ENCODE data around the gene IL20RA.
A peak's percentile ranks its signal among the peaks of the same experiment; 100 is the strongest.

Gene IL20RA

DNA sequence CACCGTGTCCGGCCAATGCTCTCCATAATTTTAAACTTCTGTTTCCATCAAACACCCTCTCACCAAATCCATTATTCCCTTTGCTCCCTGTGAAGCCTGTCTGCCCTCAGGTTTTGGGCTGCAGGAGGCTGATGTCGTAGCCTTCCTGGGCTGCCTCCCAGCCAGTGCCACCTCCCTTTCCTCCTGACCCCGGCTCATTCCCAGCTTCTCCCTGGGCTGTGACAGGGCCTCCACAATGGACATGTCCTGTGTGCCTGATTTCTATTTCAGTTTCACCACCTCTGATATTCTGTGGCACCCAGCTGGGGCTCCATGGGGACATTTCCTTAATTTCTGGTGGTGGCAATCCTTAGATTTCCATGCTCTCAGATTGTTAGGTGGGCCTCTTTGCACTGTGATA lies 28.8 kb downstream of the IL20RA start:
- in situ Hi-C loops (cut with HindIII; ENCODE audit: low pct_ligation_motif_present, low pct_unique_long_range_greater_than_20kb, low sequenced_read_pairs): no loop called here
- DNase-seq: no peak

DNA sequence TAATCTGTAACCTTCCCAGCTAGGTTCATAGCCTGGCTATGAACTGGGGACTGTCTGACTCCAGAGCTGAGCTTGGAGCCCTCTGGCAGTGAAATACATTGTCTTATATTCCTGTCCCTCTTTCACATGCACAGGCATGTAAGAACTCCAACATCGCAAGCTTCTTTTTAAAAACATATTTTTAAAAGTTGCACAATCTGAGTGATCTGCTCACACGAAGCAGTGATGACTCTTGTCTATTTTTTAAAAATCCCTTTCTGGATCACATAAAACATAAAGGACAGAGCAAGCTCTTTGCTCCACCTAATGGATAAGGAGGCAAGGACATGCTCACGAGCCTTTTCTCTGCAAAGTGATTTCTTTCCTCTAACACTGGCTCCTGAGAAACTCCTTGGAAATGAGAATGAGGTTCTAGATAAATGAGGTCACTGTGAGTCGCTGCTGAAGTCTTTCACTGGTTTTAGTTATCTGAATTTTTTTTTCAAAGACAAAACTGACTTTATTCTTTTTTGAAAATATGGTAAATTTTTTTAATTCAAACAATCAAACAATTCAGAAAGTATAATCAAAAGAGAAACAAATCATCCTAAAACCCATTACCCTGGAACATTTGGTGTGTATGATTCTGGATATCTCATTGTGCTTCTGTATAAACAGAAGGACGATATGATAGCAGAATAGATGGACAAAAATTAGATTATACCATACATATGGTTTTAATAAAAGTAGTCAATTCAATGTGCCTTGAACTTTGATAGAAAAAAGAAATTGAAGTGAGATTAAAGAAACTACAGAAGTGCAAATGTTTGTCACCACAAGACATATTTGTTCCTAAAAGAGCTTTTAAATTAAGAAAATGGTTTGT lies 30.8 kb downstream of the IL20RA start:
- peak; percentile 31 for DNase-seq
- in situ Hi-C loops (cut with HindIII; ENCODE audit: low pct_ligation_motif_present, low pct_unique_long_range_greater_than_20kb, low sequenced_read_pairs): no loop called here

DNA sequence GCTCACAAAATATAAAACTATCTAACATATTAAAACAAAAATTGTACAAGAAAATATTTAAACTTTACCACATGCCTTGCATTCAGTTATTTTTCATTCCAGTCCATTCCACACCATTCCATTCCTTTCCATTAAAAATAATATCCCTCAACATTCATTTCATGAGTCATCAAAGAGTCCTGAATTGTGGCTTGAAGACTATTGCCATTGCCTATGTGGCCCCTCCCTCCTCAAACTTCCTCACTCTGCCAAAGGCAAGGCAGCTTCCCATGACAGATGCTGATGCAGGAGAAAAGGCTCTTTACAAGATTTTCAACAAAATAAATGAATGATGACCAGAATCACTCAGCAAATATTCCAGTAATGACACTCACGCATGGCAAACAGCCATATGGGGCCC lies 31.7 kb downstream of the IL20RA start:
- no peak for DNase-seq
- in situ Hi-C loops (cut with HindIII; ENCODE audit: low pct_ligation_motif_present, low pct_unique_long_range_greater_than_20kb, low sequenced_read_pairs): no loop called here

DNA sequence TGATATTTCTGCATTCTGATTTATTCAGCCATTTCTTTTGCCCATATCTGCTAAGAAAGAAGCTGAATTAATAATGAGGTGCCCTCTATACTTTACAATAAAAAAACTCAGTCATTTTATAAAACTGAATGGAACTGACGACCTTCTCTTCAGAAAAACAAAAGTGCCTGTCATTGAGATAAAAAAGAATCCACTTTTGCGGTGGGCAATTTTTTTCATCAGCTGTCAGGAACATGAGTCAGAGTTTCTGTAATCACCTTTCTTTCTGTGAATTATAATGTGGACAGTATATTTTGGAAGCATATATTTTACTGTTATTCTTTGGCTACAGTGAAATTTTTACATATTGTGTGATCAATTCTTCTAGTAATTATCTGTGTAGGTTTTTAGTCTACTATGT lies 33.4 kb downstream of the IL20RA start:
- DNase-seq: no peak
- in situ Hi-C loops (cut with HindIII; ENCODE audit: low pct_ligation_motif_present, low pct_unique_long_range_greater_than_20kb, low sequenced_read_pairs): no loop called here

DNA sequence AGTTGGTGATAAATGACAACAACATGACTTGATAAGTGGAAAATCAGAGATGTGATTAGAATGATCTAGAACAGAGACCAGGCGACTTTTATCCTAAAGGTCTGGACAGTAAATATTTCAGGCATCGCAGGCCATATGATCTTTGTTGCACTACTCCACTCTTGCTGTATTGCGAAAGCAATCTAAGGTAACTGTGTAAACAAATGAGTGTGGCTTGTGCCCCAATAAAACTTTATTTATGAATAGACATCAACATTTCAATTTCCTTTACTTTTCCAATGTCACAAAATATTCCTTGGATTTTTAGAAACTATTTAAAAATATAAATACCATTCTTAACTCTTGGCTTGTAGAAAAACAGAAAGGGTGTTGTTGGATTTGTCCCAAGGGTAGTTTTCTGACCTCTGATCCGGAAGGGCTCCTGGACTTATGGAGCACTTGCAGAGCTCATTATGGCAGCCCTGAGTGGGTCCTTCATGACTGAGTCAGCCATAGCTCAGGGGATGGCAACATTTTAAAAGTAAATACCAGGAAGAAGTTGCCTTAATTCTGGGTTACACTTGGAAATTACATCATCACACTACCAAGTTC lies 34.5 kb downstream of the IL20RA start:
- no peak for DNase-seq
- in situ Hi-C loops (cut with HindIII; ENCODE audit: low pct_ligation_motif_present, low pct_unique_long_range_greater_than_20kb, low sequenced_read_pairs): no loop called here

DNA sequence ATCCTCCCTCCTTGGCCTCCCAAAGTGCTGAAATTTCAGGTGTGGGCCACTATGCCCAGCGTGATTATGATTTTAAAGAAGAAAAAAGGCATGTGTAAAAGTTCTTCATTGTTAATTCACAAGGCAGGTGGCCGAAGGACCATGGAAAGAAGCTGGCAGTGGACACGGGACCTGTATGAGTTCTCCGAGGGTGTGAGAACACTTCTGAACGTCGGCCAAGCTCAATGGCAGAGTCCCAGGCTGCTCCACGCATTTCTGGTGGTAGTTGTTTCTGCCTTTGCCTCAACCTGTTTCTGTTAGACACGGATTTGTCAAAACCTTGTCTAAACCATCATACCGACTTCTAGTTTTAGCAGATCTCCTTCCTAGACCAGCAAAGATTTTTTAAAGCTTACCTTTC lies 36.6 kb downstream of the IL20RA start:
- no peak for DNase-seq
- in situ Hi-C loops (cut with HindIII; ENCODE audit: low pct_ligation_motif_present, low pct_unique_long_range_greater_than_20kb, low sequenced_read_pairs): no loop called here

DNA sequence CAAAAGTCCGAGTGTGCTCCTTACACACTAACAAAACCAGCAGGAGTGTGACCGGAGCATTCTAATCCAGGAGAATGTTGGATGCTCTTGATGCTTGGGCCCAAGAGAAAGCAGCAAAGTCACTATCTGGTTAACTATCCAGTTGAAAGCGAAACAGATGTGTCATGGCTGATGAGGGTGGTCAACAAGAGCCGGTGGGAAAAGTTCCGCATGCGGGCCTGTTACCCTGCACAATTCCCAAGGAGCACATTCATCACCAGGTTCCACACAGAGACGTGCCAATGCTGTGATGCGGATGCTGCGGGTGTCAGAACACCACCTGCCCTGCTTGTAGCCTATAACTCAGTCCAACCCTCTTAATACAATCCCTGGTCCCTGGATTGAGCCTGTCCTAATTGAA lies 38.7 kb downstream of the IL20RA start:
- no peak for DNase-seq
- in situ Hi-C loops (cut with HindIII; ENCODE audit: low pct_ligation_motif_present, low pct_unique_long_range_greater_than_20kb, low sequenced_read_pairs): no loop called here

DNA sequence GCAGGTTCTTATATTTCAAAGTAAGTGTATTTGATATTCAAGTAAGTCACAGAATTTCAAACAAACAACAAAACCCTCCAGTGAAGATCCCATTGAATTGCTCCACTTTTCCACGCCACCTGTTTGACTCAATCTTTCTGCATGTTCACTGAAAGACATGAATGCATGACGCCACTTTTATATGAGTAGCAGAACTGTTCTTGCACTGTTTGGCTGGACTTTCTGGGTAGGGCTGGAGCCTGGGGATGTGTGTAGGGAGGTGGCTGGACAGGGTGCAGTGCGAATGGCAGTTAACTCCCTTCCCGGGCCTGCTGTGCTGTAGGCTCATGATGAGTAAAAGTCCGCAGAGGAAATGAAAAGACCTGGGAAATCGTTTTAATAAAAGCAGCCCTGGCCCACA lies 39.7 kb downstream of the IL20RA start:
- no peak for DNase-seq
- in situ Hi-C loops (cut with HindIII; ENCODE audit: low pct_ligation_motif_present, low pct_unique_long_range_greater_than_20kb, low sequenced_read_pairs): no loop called here

DNA sequence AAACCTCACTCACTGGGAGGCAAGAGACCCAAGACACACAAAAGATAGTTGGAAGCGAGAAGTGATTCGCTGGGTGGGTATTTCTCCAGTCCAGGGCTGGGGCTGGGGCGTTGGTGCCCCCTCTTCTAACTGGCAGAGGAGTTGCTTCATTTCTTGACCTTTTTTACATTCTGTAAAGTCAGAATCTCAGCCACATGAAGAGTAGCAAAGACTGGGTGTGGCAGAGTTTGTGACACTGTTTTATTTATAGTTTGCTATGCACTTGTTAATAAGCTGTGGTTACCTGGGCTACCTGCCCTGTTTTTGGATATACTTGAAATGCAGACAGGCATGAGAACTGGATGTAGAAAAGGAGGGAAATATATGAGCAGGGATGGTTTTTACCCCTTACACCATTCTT lies 42.3 kb downstream of the IL20RA start:
- no peak for DNase-seq
- in situ Hi-C loops (cut with HindIII; ENCODE audit: low pct_ligation_motif_present, low pct_unique_long_range_greater_than_20kb, low sequenced_read_pairs): no loop called here

DNA sequence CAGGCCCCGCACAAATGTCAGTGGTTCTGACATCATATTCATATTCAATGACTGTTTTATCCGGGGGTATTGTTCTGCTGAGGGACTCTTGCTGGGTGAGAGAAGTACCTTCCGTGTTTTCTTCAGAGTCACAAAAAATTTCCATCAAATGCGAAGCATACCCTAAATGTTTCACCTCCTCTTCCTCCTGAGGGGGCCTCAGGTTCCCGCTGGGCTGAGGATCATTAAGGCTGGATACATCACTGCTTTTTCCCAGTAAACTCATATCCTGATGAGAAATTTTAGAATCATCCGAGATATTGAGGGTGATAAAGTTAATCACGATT lies 42.8 kb downstream of the IL20RA start:
- DNase-seq: no peak
- in situ Hi-C loops (cut with HindIII; ENCODE audit: low pct_ligation_motif_present, low pct_unique_long_range_greater_than_20kb, low sequenced_read_pairs): no loop called here

DNA sequence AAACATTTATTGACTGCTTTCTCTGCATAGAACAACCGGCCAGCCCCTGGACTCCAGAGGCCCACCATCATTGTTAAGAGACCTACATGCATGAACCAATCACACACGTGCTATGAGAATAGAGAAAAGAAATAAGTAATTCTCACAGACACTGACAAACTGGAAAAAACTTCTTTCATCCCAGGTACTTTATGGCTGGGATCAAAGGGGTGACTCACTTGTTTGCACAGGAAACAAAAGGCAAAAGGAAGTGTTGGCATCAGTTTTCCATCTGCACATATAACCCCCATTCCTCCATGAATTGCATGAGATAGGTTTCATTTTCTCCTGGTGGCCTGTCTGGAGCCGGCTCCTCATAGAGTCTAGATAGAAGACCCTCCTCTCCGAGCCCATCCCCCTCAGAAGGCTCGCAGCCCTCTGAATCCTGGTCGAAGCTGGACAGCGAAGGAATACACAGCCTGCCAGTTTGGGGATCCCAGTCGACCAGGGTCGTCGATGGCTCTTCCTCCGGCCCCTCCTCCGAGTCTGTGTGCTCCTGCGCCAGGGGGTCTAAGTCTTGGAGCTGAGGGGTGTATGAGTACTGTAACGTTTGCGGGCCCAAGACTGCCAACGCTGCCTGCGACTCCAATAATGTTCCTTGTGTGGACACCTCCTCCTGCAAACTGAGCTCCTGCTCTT lies 43.3 kb downstream of the IL20RA start:
- no peak for DNase-seq
- in situ Hi-C loops (cut with HindIII; ENCODE audit: low pct_ligation_motif_present, low pct_unique_long_range_greater_than_20kb, low sequenced_read_pairs): no loop called here

DNA sequence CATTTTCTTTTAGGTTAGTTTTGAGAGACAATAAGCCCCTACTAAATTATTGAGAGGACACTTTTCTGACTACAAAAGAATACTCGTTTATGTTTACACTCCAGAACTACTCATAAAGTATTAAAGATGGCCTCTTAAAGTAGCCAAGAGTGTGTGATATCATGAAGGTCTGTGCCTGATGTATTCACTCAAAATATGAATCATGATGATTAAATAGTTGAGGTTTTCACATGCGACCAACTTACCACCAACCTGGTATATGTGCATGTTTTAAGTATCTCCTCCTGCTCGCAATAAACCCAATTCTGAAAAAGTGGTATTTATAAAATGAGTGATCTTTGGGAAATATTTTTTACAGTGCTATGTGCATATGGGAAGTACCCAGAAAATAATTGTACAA lies 43.9 kb downstream of the IL20RA start:
- in situ Hi-C loops (cut with HindIII; ENCODE audit: low pct_ligation_motif_present, low pct_unique_long_range_greater_than_20kb, low sequenced_read_pairs): no loop called here
- no peak for DNase-seq

DNA sequence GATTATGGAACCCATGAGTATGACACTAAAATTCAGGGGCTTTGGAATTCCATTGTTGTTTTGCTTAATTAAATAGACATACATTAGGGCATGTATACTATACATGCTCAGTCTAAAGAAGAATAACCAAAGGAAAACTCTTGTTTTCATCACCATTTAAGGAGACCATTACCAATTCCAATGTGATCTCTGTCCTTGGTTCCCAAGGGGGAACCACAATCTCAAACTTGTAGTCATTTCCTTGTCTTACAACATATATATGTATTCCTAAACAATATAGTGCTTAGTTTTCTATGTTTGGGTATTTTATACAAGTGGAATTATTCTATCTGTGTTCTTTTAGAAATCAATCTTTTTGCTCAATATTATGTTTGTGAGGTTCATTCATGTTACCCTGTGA lies 49.2 kb downstream of the IL20RA start:
- DNase-seq: no peak
- in situ Hi-C loops (cut with HindIII; ENCODE audit: low pct_ligation_motif_present, low pct_unique_long_range_greater_than_20kb, low sequenced_read_pairs): no loop called here

DNA sequence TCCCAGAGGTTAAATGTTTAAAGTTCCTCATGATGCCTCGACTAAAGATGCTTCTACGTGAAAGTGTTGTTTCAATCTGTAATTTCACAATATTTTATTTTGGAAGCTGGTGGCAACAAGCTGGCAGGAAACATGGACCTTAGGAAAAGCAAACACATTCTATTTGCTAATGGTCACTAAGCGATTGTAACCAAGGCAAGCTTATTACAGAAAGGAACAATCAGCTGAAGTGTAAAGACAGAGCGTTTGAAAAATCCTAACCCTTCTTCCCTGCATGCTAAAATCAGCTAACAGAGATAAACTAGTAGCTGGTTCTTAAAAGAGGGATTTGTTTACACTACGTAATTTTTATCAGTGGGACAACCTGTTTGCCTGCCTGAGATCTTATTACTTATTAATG lies 50.0 kb downstream of the IL20RA start:
- in situ Hi-C loops (cut with HindIII; ENCODE audit: low pct_ligation_motif_present, low pct_unique_long_range_greater_than_20kb, low sequenced_read_pairs): no loop called here
- no peak for DNase-seq

DNA sequence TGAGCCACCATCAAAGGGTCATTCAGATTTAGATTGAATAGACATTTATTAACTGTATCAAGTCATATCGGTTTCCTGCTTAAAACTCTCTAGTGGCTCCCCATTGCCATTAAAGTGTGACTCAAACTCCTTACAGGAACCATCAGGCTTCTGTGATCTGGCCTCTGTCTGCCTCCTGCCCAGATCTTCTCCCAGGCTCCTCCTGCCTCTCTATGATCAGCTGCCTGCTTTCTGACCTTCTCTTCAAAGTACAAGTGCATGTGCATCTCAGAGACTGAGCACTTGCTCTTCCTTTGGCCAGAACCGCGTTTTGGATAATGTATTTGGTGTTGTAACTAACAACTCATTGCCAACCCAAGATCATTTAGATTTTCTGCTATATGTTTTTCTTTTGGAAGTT lies 52.7 kb downstream of the IL20RA start:
- DNase-seq: no peak
- in situ Hi-C loops (cut with HindIII; ENCODE audit: low pct_ligation_motif_present, low pct_unique_long_range_greater_than_20kb, low sequenced_read_pairs): no loop called here

DNA sequence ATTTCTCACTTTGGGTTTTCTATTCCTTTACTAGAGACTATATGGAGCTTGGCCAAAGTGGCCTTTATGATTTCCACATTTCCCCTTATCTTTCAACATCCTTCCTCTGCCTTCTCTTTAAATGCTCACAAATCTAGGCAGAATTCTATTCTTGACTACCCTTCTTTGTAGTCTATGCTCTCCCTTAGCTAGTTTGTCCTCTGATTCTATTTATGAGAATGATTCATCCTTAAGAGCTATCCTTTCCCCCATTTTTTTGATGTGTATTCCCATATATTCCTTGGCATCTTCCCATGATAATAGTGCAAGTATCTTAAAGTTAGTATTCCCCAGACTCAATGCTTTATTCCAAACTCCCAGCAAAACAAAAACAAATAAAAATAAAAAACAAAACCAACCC lies 53.1 kb downstream of the IL20RA start:
- in situ Hi-C loops (cut with HindIII; ENCODE audit: low pct_ligation_motif_present, low pct_unique_long_range_greater_than_20kb, low sequenced_read_pairs): no loop called here
- DNase-seq: no peak

DNA sequence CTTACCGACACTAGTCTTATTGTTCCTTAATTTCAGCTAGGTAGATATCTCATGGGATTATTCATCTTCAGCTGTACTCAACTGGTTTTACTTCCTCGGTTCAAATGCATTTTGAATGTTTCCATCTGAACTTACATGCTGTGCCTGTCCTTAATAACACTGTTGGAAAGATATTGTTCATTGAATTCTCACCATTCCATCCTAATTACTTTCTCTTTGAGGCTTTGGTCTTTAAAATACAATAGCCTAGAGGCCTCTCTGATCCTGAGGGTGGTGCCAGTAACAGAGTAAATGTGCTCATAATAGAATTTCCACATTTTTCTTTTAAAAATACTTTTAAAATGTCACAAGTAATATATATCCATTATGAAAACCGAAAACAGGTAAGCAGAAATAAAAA lies 54.0 kb downstream of the IL20RA start:
- in situ Hi-C loops (cut with HindIII; ENCODE audit: low pct_ligation_motif_present, low pct_unique_long_range_greater_than_20kb, low sequenced_read_pairs): no loop called here
- no peak for DNase-seq

DNA sequence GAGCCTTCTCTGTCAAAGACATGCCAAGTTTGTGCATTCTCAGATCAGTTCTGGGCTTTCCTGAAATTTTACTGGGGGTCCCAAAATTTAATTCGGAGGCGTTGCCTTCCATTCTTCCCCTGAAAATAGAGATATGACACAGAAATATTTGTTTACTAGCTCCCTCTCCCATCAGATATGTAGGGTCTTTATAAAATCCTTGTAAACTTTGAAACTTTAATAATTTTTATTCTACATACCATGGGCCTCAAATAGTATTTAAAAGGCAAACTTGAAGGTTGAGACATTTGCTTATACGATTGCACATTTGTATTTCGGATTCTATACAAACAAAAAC lies 54.6 kb downstream of the IL20RA start:
- in situ Hi-C loops (cut with HindIII; ENCODE audit: low pct_ligation_motif_present, low pct_unique_long_range_greater_than_20kb, low sequenced_read_pairs): no loop called here
- no peak for DNase-seq

DNA sequence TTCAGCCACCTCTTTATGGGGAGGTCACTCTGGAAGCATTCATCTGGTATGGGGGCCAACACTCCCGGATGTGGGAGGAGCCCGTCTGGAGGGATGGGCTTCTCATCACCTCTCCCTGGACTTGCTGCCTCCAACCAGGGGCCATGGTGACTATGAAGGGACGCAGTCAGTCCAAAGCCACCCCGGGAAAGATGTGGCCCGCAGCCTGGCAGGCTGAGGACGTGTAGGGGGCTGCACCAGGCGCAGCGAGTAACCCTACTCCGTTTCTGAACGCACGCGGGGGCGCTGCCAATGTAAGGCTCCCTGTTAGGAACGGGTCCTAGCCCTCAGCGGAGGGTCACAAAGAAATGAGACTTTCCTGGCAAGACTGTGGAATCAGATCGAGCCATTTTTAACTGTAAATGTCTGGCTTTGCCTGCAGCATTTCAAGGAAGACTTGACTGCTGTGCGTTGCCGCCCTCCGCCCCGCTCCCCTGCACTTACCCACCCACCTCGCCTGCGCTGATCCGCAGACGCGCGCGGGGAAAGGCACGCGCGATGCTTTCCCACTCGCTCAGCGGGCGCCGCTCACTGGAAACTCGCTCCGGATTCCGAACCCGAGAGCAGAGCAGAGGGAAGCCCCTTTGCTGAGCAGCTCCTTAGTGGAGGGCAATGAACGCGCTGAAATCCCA lies 55.1 kb downstream of the IL20RA start:
- DNase-seq: no peak
- in situ Hi-C loops (cut with HindIII; ENCODE audit: low pct_ligation_motif_present, low pct_unique_long_range_greater_than_20kb, low sequenced_read_pairs): no loop called here

DNA sequence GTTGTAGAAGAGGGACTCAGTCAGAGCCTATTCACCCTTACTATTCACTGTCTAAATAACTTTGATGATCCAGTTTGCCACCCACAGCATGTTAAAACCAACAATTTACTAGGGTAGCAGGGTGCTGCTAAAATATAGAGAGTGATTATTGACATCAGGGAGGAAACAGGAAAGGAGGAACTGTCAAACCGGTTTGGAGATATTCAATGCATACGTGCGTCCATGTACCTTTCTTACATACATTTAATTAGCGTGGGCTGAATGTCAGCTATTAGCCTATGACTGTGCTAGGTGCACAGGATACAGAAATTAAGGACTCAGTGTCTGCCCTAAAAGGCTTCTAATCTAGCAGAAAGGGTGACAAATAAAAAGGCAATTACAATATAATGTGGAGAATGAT lies 57.2 kb downstream of the IL20RA start:
- in situ Hi-C loops (cut with HindIII; ENCODE audit: low pct_ligation_motif_present, low pct_unique_long_range_greater_than_20kb, low sequenced_read_pairs): no loop called here
- DNase-seq: no peak

Data from ACHN (cell line).